ENCODE data around the gene MST1R.

DNA sequence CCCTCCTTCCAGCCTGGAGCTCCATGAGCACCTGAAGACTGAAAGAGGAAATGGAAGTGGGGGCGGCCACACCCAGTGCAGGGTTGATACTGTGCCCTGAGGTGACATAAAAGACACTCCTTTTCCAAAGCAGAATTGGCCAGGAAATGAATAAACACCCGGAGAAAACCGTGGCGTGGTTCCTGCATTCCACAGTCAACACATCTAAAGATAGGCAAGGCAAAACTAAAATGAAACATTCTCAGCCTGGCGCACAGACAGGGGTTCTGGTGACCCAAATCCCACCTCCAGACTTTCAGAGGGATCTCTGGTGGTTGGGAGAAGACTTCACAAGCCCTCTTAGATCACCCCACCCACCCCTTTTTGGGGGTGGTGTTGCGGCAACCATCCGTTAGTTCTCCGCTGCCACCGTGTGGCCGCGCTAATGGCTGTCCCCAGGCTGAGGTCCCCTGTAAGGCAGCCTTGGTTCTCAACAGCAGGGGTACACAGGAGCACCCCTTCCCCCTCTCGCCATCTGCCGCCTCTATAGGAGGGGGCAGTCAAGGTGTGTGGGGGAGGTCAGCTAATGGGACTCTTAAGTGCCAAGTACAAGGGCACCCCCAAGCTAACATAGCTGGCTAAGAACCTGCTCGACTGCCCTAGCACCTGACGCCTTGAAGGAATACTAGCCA lies 2.5 kb upstream of the MST1R start:
- TF ChIP-seq, protein P1, sequence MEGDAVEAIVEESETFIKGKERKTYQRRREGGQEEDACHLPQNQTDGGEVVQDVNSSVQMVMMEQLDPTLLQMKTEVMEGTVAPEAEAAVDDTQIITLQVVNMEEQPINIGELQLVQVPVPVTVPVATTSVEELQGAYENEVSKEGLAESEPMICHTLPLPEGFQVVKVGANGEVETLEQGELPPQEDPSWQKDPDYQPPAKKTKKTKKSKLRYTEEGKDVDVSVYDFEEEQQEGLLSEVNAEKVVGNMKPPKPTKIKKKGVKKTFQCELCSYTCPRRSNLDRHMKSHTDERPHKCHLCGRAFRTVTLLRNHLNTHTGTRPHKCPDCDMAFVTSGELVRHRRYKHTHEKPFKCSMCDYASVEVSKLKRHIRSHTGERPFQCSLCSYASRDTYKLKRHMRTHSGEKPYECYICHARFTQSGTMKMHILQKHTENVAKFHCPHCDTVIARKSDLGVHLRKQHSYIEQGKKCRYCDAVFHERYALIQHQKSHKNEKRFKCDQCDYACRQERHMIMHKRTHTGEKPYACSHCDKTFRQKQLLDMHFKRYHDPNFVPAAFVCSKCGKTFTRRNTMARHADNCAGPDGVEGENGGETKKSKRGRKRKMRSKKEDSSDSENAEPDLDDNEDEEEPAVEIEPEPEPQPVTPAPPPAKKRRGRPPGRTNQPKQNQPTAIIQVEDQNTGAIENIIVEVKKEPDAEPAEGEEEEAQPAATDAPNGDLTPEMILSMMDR (conservative IDR thresholded peaks at IDR 0.05; ENCODE audit: low read depth, low read length): peak; percentile 98
- TF ChIP-seq EZH2phosphoT487 (IDR thresholded peaks at IDR 0.05; ENCODE audit: borderline replicate concordance, low read length): no peak
- TF ChIP-seq EZH2 (IDR thresholded peaks at IDR 0.05; ENCODE audit: low read length, unreplicated experiment): no peak

Measured in PC-3 (cell line).